ELF-1 (cell line): Measurements from ENCODE around the gene NUCB2.

ENCODE experiments used
- DNase-seq: peaks from one replicate; pipeline ENCODE4 v3.0.0-alpha.2; 2016; ENCODE audit warnings: low read depth, low spot score

Gene NUCB2

GRCh38 chr11:17381156-17381555, 104.6 kb downstream of the NUCB2 start:
- no peak for DNase-seq
